HG02759 (cell line): Measurements from ENCODE around the gene SPTLC2.
"Not testable (repeated sequence)": the region's sequence is repeated elsewhere in the genome, so short reads cannot be mapped to it uniquely, and the experiment has no call there.

Source experiments
- ATAC-seq: cut with Tn5 transposase; IDR thresholded peaks from one replicate; pipeline ENCODE4 v1.9.1; 2021; ENCODE audit warnings: mild to moderate bottlenecking, moderate library complexity; ENCODE audit not compliant: unreplicated experiment

Gene SPTLC2, protein sequence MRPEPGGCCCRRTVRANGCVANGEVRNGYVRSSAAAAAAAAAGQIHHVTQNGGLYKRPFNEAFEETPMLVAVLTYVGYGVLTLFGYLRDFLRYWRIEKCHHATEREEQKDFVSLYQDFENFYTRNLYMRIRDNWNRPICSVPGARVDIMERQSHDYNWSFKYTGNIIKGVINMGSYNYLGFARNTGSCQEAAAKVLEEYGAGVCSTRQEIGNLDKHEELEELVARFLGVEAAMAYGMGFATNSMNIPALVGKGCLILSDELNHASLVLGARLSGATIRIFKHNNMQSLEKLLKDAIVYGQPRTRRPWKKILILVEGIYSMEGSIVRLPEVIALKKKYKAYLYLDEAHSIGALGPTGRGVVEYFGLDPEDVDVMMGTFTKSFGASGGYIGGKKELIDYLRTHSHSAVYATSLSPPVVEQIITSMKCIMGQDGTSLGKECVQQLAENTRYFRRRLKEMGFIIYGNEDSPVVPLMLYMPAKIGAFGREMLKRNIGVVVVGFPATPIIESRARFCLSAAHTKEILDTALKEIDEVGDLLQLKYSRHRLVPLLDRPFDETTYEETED

DNA sequence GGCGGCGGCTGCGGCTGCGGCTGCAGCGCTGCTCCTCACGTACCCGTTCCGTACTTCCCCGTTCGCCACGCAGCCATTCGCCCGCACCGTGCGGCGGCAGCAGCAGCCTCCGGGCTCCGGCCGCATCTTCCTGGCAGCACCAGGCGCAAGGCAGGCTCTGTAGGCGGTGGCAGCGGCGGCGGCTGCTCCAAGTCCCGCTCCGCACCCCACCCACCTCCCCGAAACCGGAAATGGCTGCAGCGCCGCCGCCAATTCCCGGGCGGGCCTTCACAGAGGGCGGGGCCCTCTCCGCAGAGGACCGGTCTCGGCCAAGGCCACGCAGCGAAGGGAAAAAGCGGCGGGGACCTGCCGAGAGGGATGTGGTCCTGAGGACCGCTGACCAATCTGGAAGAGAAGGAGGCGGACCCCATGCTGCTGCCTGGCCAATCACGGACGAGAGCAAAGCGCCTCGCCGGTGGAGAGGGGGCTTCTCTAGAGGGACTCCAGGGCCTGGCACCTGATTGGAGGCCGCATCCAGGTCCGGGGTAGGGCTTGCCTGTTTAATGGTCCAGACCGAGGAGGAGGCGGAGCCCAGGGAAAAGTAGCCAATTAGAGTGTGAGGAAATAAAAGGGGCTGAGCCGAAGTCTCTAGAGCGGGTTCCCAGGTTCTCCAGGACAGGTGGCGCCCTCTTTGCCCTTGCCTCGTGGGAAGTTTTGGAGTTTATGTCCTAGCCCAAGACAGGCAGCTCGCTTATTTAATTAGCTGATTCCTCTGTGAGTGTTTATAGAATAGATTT, at the start of gene SPTLC2:
TSS of gene SPTLC2 (minus strand) at position 184 of the 776 bp plus-strand sequence. CDS start at position 126, 58 bp downstream.
- peak; percentile 98 for ATAC-seq

DNA sequence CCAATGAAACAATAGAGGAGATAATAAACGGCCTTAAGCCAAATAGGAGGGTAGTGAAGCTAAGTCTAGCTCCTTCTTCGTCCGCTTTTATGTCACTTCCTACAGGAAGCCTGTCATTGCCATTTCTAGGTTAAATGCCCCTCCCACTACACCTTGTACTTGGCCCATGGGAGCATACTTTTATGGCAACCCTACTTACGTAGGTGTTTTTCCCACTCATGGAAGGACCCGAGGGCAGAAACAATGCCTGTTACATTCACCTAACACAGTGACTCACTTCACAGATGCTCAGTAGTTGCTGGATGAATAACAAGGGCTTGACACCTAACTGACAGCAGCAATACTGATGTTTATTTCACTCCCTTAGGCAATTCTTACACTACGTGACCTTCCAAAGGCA, 46.9 kb upstream of the SPTLC2 start:
- ATAC-seq: no peak

DNA sequence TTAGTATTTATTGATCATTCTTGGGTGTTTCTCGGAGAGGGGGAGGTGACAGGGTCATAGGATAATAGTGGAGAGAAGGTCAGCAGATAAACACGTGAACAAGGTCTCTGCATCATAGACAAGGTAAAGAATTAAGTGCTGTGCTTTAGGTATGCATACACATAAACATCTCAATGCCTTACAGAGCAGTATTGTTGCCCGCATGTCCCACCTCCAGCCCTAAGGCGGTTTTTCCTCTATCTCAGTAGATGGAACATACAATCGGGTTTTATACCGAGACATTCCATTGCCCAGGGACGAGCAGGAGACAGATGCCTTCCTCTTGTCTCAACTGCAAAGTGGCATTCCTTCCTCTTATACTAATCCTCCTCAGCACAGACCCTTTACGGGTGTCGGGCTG, 45.1 kb upstream of the SPTLC2 start:
- not testable (repeated sequence) for ATAC-seq

DNA sequence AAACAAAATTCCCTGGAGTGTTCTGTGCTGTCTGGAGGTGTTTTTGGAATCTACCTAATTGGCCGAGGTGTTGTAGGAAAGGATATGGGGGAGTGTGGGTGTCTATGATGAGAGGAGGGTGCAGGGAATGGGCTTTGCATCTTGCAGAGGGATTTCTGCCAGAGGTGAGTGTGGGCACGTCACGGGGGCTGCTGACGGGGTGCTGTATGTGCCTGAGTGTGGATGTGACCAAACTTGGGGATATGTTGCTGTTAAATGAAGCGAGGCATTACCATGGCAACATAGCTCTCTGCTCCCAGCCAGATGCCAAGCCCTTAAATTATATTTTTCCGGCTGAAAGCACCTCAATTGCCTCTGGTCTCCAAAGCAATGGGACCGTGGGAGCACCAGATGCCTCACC, 44.3 kb upstream of the SPTLC2 start:
- ATAC-seq: no peak

DNA sequence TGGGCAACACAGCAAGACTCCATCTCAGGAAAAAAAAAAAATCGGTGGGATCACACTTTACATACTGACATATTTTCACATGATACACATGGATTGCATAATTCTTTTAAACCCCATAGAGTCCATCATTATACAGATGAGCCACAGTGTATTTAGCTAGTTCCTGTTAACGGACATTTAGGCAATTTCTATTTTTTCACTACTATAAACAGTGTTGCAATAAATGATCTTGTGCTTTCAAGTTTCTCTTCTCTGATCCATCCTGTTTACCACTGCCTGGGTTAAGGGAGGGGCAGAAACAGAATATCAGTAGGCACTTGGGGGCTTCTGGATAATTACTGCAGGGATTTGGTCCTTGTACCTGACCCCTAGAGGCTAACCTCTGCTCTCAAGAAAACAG, 43.4 kb upstream of the SPTLC2 start:
- no peak for ATAC-seq

DNA sequence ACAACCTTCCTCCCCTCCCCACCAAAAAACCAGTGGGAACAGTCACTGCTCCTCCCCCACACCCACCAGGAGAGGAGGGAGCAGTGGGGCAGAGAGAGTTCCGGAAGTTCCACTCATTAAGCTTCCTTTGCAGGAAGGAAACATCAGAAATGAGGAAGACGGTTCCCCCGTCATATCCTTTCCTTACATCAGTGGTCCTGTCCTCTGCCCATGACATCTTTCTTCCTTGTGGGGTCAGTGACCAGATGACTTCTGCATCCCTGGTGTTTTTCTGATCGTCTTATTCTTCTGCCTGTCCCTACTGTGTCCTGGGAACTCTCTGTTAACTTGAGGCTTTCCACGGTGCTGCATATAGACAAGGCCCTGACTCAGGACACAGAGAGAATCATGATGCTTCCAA, 40.8 kb upstream of the SPTLC2 start:
- ATAC-seq: no peak

DNA sequence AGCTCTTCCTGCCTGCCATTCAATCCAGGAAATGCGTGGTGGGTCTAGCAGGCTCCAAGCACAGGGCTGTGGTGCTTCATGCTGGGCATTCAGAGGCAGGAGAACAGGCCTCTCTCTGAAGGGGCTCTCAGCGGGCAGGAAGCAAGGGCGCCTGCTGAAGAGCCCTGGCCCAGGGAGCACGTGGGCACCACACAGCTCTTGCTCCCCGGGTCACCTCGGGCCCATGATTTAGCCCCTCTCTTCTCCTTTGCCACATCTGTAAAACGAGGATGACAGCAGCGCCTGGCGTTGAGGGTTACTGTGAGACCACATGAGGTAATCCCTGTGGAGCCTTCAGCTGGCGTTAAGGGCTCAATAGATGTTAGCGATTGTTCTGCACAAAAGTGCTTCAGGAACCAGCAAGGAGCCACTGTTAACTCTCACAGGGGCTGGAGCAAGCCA, 37.6 kb upstream of the SPTLC2 start:
- ATAC-seq: no peak

DNA sequence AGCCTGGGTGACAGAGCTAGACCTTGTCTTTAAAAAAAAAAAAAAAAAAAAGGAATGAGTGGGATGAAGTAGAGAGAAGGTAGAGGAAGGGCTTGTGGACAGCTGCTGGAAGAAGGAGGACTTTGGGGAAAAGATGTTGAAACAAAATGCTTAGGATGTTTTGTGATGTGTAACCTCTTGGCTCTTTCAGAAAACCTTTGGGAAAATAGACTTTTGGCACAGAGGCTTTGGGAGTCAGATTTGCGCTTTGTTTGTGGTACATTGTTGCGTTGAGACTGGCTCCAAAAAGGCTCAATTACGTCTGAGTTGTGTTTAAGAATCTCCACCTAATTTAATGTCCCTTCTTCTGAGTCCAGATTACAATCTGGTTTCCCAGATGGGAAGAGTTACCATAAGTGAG, 32.9 kb upstream of the SPTLC2 start:
- no peak for ATAC-seq

DNA sequence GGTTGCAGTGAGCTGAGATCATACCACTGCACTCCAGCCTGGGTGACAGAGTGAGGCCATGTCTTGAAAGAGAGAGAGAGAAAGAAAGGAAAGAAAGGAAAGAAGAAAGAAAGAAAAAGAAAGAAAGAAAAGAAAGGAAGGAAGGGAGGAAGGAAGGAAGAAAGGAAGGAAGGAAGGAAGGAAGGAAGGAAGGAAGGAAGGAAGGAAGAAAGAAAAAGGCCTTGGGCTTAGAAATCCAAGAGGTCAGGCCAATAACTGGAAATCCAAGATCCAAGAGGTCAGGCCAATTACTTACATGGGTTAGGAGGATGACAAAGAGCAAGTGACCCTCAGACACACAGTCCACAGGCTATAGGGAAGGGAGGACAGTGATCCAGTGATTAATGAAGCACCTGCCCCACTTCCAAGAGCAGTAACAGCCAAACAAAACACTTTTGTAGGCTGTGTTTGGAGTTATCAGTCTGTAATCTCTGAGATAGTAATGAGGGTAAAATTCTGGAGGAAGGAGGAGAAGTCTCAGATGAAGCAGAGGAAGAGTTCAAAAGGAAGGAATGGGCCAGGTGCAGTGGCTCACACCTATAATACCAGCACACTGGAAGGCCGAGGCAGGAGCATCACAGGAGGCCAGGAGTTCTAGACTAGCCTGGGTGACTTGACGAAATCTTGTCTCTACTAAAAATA, 32.2 kb upstream of the SPTLC2 start:
- no peak for ATAC-seq

DNA sequence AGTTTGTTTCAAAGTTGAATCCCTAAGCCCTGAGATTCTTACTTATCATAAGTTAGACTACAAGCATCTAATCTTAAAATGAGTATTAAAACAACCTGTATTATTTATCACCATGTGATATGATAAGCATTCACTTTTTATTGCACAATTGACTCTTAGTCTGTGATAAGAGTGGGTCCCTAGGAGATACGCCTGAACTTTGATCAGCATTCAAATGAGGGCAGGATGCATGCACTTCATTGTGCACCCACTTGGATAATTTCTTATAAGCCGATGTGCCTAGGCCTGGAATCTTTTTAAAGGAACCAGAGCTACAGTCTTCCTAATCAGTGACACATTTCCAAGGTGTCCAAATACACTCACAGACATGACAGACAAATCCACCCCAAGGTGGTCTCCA, 31.4 kb upstream of the SPTLC2 start:
- ATAC-seq: no peak

DNA sequence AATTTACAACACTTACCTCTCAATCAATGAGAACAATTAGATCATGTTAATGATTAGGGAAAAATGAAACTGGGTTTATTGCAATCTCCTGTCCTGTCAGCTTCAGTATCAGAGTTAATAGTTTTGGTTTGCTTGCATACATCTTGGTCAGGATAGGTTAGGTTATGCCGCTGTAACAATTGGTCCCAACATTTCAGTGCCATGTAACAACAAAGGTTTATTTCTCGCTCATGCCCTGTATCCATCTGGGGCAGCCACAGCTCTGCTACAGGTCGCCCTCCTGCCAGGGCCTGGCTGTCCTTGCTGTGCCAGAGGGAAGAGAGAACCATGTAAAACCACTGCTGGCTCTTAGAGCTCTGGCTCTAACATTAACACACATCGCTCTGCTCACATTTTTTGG, 30.5 kb upstream of the SPTLC2 start:
- ATAC-seq: no peak

DNA sequence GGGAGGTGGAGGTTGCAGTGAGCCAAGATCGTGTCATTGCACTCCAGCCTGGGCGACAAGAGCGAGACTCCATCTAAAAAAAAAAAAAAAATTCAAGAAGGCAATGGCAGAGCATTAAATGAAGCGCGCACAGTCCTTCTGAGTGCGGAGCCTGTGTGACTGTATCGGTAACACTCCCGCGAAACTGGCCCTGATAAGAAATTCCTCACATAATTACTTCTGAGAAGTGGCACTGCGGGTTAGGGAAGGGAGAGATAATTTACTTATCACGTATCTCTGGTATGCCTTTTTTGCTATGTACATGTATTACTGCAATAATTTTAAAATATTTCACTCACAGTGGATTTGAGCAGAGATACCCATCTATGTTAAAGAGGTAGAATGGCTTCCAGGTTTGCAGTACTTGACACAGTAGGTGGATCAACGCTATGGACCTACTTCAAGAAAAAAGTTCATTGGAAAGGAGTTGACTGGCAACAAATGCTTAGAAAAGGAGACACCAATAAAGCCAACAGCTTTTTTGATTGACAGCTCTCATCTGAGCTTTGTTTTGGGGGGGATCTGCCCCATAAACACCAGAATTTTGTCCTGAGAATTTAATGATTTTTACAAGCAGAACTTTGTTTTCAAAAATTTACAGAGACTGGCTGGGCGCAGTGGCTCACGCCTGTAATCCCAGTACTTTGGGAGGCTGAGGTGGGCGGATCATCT, 29.2 kb upstream of the SPTLC2 start:
- ATAC-seq: no peak

DNA sequence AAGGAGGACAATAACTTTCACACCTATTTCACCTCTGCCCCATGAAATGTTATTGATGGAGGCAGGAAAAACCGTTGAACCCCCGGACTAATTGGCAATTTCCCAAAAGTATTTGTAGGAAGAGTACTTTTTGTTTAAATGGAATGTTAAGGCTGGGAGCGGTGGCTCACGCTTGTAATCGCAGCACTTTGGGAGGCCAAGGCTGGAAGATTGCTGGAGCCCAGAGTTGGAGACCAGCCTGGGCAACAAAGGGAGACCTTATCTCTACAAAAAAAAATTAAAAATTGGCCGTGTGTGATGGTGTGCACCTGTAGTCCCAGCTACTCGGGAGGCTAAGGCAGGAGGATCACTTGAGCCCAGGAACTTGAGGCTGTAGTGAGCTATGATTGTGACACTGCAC, 26.0 kb upstream of the SPTLC2 start:
- ATAC-seq: no peak

DNA sequence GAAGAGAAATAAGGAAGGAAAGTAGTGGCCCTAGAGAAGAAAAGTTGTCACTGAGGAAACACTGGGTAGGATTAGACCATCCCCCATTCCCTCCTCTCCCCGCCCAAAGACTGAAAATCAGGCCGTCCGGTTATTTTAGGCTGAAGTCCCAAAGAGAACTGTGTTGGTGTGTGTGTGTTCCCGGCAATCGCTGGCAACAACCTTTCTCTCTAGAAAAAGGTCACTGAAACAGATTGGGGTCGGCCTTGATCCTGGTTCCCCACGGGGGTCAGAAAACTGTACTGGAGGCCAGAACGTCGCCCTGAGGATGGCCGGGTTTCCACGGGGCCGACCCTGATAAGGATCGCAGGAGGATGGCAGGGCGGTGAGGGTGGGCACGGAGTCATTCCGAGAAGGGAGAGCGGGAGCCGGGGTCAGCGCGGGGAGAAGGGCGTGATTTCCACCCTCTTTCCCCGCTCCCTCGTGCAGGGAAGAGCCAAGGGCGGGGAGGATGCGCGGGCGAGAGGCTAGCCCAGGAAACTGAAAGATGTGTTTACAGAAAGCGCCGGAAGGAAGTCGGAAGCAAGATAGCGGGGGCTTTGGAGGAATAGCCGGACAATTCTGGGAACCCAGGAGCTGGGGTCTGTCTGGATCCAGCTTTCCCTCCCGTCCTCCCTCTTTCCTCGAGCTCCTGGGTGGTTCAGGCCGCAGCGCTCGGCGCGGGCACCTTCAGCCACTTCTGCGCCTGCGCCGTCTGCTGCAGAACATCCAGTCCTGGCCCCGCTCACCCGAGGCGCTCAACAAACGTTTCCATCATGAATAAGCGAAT, 25.3 kb upstream of the SPTLC2 start:
- ATAC-seq: peak; percentile 61

DNA sequence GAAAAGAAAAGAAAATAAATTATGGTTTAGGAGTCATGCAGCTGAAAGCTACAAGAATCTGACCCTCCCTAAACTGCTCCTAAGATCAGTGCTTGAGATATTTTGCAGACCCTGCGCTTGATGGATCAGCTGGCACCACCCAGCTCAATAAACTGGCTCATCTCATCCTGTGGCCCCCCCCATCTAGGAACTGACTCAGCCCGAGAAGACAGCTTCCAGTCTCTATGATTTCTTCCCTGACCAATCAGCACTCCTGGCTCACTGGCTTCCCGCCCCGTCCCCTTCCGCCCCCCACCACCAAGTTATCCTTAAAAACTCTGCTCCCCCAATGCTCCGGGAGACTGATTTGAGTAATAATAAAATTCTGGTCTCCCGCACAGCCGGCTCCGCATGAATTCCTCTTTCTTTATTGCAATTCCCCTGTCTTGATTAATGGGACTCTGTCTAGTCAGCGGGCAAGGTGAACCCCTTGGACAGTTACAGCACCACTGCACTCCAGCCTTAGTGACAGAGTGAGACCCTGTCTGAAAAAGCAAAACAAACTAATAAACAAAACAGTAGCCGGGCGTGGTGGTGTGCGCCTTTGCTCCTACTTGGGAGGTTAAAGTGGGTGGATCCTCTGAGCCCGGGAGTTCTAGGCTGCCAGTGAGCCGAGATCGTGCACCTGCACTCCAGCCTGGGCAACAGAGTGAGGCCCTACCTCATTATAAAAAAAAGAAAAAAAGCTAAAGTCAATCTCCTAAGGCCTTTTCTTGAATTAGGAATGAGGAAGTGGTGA, 24.5 kb upstream of the SPTLC2 start:
- peak; percentile 46 for ATAC-seq

DNA sequence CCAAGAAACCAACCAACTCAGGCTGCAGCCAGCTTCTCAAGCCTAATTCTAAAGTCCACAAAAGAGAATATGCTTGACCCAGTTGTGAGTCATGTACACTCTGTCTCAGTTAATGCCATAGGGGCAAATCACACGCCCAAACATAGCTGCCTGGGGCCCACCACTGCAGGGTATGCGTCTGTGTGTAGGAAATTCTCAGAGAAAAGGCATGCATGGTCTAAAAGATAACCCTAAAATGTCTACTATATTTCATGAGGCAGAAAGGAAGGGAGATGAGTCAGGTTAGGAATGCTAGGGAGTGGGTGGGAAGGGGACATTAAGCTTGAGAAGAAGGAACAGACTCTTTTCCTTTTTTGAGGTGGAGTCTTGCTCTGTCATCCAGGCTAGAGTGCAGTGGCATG, 22.3 kb upstream of the SPTLC2 start:
- no peak for ATAC-seq

DNA sequence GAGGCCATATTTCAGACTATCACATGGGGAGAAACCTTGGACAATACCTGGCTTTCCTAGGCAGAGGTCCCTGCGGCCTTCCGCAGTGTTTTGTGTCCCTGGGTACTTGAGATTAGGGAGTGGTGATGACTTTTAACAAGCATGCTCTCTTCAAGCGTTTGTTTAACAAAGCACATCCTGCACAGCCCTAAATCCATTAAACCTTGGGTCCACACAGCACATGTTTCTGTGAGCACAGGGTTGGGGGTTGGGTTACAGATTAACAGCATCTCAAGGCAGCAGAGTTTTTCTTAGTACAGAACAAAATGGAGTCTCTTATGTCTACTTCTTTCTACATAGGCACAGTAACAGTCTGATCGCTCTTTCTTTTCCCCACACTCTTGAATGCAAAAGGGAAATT, 19.4 kb upstream of the SPTLC2 start:
- ATAC-seq: not testable (repeated sequence)

DNA sequence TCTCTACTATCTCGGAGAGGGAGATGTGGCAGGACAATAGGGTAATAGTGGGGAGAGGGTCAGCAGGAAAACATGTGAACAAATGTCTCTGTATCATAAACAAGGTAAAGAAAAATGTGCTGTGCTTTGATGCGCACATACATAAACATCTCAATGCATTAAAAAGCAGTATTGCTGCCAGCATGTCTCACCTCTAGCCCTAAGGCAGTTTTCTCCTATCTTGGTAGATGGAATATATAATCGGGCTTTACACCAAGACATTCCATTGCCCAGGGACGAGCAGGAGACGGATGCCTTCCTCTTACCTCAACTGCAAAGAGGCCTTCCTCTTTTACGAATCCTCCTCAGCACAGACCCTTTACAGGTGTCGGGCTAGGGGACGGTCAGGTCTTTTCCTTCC, 19.0 kb upstream of the SPTLC2 start:
- not testable (repeated sequence) for ATAC-seq

DNA sequence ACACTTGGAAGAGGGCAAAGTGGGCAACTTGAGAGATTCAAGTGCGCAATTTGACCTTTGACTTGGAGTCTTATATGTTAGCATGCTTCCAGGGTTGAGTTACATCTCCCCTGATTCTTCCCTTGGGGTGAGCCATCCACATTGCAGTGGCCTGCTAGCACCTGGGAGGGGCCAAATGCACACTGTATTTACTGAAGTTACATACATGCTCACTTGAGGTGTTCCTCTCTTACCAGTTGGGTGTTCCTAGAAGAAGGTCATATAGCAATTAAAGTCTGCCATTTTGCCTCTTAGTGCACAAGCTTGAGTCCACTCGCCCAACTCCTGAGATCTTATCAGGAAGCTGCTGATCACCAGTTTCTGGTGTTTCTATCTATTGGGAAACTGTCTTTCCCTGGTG, 13.7 kb upstream of the SPTLC2 start:
- no peak for ATAC-seq
